HUDEP-2 (cell line): ENCODE data around the gene EVX1.

Experiments used
- DNase-seq, 76 experiments: peaks; one replicate each; lab custom pipeline; 2025; ENCODE audit not compliant: unreplicated experiment in 76 of 76; lab: John Stamatoyannopoulos, UW

The EVX1 gene

GRCh38 chr7:27224983-27225934 is 17.3 kb upstream of the EVX1 start:
- no peak for DNase-seq

GRCh38 chr7:27229448-27229847 is 13.2 kb upstream of the EVX1 start:
- no peak for DNase-seq

- peak in 2 of 76 experiments; percentile 2 to 18 for DNase-seq
Observed at GRCh38 chr7:27235387-27236311, 7.0 kb upstream of the EVX1 start.

GRCh38 chr7:27237735-27238334 is 4.8 kb upstream of the EVX1 start:
- DNase-seq = no peak

- DNase-seq = no peak
Observed at GRCh38 chr7:27238979-27239386, 3.6 kb upstream of the EVX1 start.

GRCh38 chr7:27239387-27240014 is 3.1 kb upstream of the EVX1 start:
- no peak for DNase-seq

GRCh38 chr7:27240015-27240731 is 2.4 kb upstream of the EVX1 start:
- DNase-seq = no peak

- no peak for DNase-seq
Observed at GRCh38 chr7:27241189-27242056, 1.2 kb upstream of the EVX1 start.

GRCh38 chr7:27242154-27242553 is 448 bp upstream of the EVX1 start:
- no peak for DNase-seq

GRCh38 chr7:27243340-27244163 is 950 bp downstream of the EVX1 start:
- DNase-seq = no peak

GRCh38 chr7:27244488-27245123 is 2.0 kb downstream of the EVX1 start:
- no peak for DNase-seq

GRCh38 chr7:27245124-27245797 is 2.7 kb downstream of the EVX1 start:
- no peak for DNase-seq

GRCh38 chr7:27245798-27246691 is 3.4 kb downstream of the EVX1 start:
- no peak for DNase-seq

- DNase-seq = no peak
Observed at GRCh38 chr7:27247000-27247399, 4.4 kb downstream of the EVX1 start.

- DNase-seq = no peak
Observed at GRCh38 chr7:27247452-27248426, 5.1 kb downstream of the EVX1 start.
